ENCODE results near the gene CPNE8.

DNA sequence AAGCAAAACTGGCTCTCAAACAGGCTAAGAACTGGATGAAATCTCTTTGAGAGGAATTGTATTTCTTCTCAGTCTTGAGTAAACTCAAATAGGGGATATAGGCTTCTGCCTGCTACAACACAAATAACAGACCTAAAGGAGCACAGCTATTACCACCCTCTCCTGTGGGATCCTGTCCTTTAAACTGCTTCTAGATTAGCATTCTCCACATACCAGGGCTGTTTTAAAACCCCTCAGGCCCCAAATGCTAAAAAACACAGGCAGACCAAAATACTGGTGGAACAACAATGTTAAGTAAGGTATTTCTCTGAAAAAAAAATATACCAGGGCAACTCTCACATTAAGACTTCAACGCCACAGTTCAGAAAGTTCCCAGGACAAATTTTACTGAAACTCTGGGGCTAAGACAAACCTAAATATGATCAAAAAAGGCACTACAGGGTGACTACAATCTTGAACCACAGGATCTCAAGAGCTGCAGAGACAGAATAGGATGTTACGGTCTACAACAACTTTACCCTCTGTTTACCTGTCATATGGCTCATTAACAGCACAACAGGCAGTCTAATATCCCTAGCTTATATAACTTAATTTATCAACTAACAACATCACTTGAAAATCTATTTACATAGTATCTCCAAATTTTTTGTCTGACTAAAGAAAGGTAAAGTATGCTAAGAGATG is 7.2 kb downstream of the CPNE8 start:
- TF ChIP-seq, protein P1, sequence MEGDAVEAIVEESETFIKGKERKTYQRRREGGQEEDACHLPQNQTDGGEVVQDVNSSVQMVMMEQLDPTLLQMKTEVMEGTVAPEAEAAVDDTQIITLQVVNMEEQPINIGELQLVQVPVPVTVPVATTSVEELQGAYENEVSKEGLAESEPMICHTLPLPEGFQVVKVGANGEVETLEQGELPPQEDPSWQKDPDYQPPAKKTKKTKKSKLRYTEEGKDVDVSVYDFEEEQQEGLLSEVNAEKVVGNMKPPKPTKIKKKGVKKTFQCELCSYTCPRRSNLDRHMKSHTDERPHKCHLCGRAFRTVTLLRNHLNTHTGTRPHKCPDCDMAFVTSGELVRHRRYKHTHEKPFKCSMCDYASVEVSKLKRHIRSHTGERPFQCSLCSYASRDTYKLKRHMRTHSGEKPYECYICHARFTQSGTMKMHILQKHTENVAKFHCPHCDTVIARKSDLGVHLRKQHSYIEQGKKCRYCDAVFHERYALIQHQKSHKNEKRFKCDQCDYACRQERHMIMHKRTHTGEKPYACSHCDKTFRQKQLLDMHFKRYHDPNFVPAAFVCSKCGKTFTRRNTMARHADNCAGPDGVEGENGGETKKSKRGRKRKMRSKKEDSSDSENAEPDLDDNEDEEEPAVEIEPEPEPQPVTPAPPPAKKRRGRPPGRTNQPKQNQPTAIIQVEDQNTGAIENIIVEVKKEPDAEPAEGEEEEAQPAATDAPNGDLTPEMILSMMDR (IDR thresholded peaks at IDR 0.05), result no peak
- TF ChIP-seq POLR2AphosphoS5 (IDR thresholded peaks at IDR 0.05), result no peak

Measured in stomach (tissue), 4 donors.